Astrocyte (in vitro differentiated cells and primary cell): ENCODE measurements around the gene B3GALT6. TPM values are rescaled to one million over a fixed set of nuclear protein-coding genes. Genes with fewer than 3 reads are reported as not detected.

Source experiments
- DNase-seq: peaks from one replicate; pipeline ENCODE4 v3.0.0-alpha.2; 2010; ENCODE audit warnings: low read depth
- FAIRE-seq: peaks from 2 replicates; lab custom pipeline; 2011; peaks lifted over from hg19 to GRCh38; lab: Jason Lieb, UNC
- H2AFZ ChIP-seq: 2 replicates; pipeline ENCODE4 v1.6.0; 2012; ENCODE audit warnings: low read depth, low read length, inconsistent platforms
- H3K27ac ChIP-seq: 2 replicates; pipeline ENCODE4 v1.5.1; 2011; ENCODE audit warnings: low read depth, low read length, inconsistent platforms
- H3K27me3 ChIP-seq: 2 replicates; pipeline ENCODE4 v1.6.0; 2011; ENCODE audit warnings: low read length, inconsistent platforms; ENCODE audit not compliant: insufficient read depth
- H3K36me3 ChIP-seq: 2 replicates; pipeline ENCODE4 v1.5.1; 2011; ENCODE audit warnings: low read length, inconsistent platforms; ENCODE audit not compliant: insufficient read depth
- H3K4me1 ChIP-seq: 2 replicates; pipeline ENCODE4 v1.5.1; 2011; ENCODE audit warnings: low read length, inconsistent platforms; ENCODE audit not compliant: insufficient read depth
- H3K4me2 ChIP-seq: 2 replicates; pipeline ENCODE4 v1.6.0; 2012; ENCODE audit warnings: low read length, inconsistent platforms
- H3K4me3 ChIP-seq: 2 replicates; pipeline ENCODE4 v1.5.1; 2011; ENCODE audit warnings: low read depth, mild to moderate bottlenecking, low read length, inconsistent platforms; ENCODE audit not compliant: insufficient read depth
- H3K79me2 ChIP-seq: 2 replicates; pipeline ENCODE4 v1.6.0; 2012; ENCODE audit warnings: mild to moderate bottlenecking, low read length, inconsistent platforms; ENCODE audit not compliant: insufficient read depth
- H3K9ac ChIP-seq: 2 replicates; pipeline ENCODE4 v1.6.0; 2012; ENCODE audit warnings: mild to moderate bottlenecking, low read length, inconsistent platforms
- H3K9me3 ChIP-seq: 2 replicates; pipeline ENCODE4 v1.5.1; 2012; ENCODE audit warnings: low read depth, mild to moderate bottlenecking, low read length, inconsistent platforms; ENCODE audit not compliant: insufficient read depth
- H4K20me1 ChIP-seq: 2 replicates; pipeline ENCODE4 v1.6.0; 2012; ENCODE audit warnings: low read length, inconsistent platforms; ENCODE audit not compliant: insufficient read depth
- H3K27ac Mint-ChIP-seq: one replicate; pipeline ENCODE4 v1.8.0; 2021; ENCODE audit warnings: mild to moderate bottlenecking, mixed read lengths; ENCODE audit not compliant: unreplicated experiment
- H3K27me3 Mint-ChIP-seq: one replicate; pipeline ENCODE4 v1.8.0; 2021; ENCODE audit warnings: low read depth, mixed read lengths; ENCODE audit not compliant: unreplicated experiment
- H3K36me3 Mint-ChIP-seq: one replicate; pipeline ENCODE4 v1.8.0; 2021; ENCODE audit warnings: low read depth, mixed read lengths; ENCODE audit not compliant: unreplicated experiment
- H3K4me1 Mint-ChIP-seq: one replicate; pipeline ENCODE4 v1.8.0; 2021; ENCODE audit warnings: low read depth, mixed read lengths; ENCODE audit not compliant: unreplicated experiment
- H3K4me3 Mint-ChIP-seq: one replicate; pipeline ENCODE4 v1.8.0; 2021; ENCODE audit warnings: mild to moderate bottlenecking, moderate library complexity, mixed read lengths; ENCODE audit not compliant: unreplicated experiment
- H3K9me3 Mint-ChIP-seq: one replicate; pipeline ENCODE4 v1.8.0; 2021; ENCODE audit warnings: mild to moderate bottlenecking, mixed read lengths; ENCODE audit not compliant: unreplicated experiment
- EZH2 ChIP-seq: IDR thresholded peaks from 2 replicates; pipeline ENCODE4 v1.6.1; 2012; ENCODE audit warnings: mild to moderate bottlenecking, low read length, inconsistent platforms; ENCODE audit not compliant: insufficient read depth
- total RNA-seq: library from RNA; stranded (reverse); gene quantifications from 2 replicates; pipeline ENCODE4 v1.2.1, GENCODE V29; 2021
- TF ChIP-seq, protein P1 (sequence below): IDR thresholded peaks from 2 replicates; pipeline ENCODE4 v1.5.1; 2011; ENCODE audit warnings: low read depth, mild to moderate bottlenecking, inconsistent platforms, low read length, moderate library complexity; ENCODE audit not compliant: insufficient read depth

Gene B3GALT6
- total RNA-seq, 1 donor from 2014 or later: 22.4 TPM

DNA sequence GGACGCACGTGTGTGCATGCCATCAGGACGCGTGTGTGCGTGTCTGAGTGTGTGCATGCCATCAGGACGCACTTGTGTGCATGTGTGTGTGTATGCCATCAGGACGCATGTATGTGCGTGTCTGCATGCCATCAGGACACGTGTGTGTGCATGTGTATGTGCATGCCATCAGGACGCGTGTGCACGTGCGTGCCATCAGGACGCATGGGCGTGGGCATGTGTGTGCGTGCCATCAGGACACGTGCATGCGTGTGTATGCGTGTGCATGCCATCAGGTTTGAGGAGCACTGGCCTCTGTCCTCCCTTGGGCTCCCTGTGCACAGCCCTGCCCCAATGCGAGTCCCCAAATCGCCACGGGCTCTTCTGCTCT, 27.1 kb downstream of the B3GALT6 start:
- no peak overlapping the region for H3K27ac ChIP-seq
- no peaks in the 10 kb centered on the region for H3K9me3 Mint-ChIP-seq
- peaks cover 53% of the 10 kb centered on the region for H4K20me1 ChIP-seq
- no peak overlapping the region for H3K4me3 ChIP-seq
- H3K36me3 ChIP-seq: peaks cover 20% of the 10 kb centered on the region
- H3K4me3 Mint-ChIP-seq: no peak overlapping the region
- H3K9me3 ChIP-seq: no peaks in the 10 kb centered on the region
- H2AFZ ChIP-seq: no peak overlapping the region
- H3K4me2 ChIP-seq: no peak overlapping the region
- H3K36me3 Mint-ChIP-seq: peaks cover 9% of the 10 kb centered on the region
- DNase-seq (no peak), FAIRE-seq (no peak)
- no peak overlapping the region for H3K9ac ChIP-seq
- H3K27me3 ChIP-seq: no peaks in the 10 kb centered on the region
- H3K4me1 ChIP-seq: peaks cover 3% of the 10 kb centered on the region
- peaks cover 58% of the 10 kb centered on the region for H3K79me2 ChIP-seq
- no peaks in the 10 kb centered on the region for H3K27me3 Mint-ChIP-seq
- TF ChIP-seq EZH2: no peak
- TF ChIP-seq, protein P1, sequence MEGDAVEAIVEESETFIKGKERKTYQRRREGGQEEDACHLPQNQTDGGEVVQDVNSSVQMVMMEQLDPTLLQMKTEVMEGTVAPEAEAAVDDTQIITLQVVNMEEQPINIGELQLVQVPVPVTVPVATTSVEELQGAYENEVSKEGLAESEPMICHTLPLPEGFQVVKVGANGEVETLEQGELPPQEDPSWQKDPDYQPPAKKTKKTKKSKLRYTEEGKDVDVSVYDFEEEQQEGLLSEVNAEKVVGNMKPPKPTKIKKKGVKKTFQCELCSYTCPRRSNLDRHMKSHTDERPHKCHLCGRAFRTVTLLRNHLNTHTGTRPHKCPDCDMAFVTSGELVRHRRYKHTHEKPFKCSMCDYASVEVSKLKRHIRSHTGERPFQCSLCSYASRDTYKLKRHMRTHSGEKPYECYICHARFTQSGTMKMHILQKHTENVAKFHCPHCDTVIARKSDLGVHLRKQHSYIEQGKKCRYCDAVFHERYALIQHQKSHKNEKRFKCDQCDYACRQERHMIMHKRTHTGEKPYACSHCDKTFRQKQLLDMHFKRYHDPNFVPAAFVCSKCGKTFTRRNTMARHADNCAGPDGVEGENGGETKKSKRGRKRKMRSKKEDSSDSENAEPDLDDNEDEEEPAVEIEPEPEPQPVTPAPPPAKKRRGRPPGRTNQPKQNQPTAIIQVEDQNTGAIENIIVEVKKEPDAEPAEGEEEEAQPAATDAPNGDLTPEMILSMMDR: no peak
- H3K4me1 Mint-ChIP-seq: peaks cover 10% of the 10 kb centered on the region
- no peak overlapping the region for H3K27ac Mint-ChIP-seq

GRCh38 chr1:1259540-1259939, 27.5 kb downstream of the B3GALT6 start:
- Histone ChIP-seq H4K20me1 (peaks cover 52% of the 10 kb centered on the region), H3K4me2 (no peak overlapping the region), H2AFZ (no peak overlapping the region), H3K27ac (no peak overlapping the region), H3K27me3 (no peaks in the 10 kb centered on the region), H3K4me1 (peaks cover 6% of the 10 kb centered on the region), H3K9me3 (no peaks in the 10 kb centered on the region), H3K79me2 (peaks cover 61% of the 10 kb centered on the region), H3K4me3 (no peak overlapping the region), H3K36me3 (peaks cover 20% of the 10 kb centered on the region), H3K9ac (no peak overlapping the region)
- Mint-ChIP-seq H3K27ac (no peak overlapping the region), H3K4me1 (peaks cover 12% of the 10 kb centered on the region), H3K36me3 (peaks cover 12% of the 10 kb centered on the region), H3K4me3 (no peak overlapping the region), H3K27me3 (no peaks in the 10 kb centered on the region), H3K9me3 (no peaks in the 10 kb centered on the region)
- FAIRE-seq: no peak
- TF ChIP-seq EZH2: no peak
- TF ChIP-seq, protein P1: no peak
- DNase-seq: no peak

DNA sequence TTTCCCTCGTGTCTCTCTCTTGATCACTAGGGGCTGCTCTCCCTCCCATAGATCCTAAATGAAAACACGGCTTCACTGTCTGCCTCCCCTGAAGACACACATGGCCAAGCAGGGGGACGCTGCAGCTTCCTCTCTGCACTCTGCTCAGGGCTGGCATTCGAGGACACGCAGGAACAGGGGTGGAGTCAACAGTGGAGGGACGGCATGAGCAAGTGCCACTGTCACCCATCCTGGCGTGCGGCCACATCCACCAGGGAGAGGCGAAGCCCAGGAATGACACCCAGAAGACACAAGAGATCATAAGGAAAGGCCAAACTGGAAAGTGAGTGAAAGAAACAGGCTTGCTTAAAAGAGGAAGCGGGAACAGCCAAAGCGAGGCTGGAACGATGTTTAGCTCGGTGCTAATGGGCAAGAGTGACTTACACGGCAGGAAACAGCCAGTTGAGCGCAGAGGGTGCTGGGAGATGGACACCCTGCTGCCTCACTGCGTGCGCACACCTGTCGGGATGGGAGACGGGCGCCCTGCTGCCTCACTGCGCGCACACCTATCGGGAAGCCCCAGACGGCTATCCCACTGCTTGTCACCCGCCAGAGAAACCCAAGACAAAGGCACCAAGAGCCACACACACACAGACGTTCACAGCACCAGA, 28.0 kb downstream of the B3GALT6 start:
- Histone ChIP-seq H3K36me3 (peaks cover 20% of the 10 kb centered on the region), H3K4me1 (peaks cover 9% of the 10 kb centered on the region), H2AFZ (no peak overlapping the region), H3K27ac (no peak overlapping the region), H3K4me2 (no peak overlapping the region), H3K9ac (no peak overlapping the region), H3K79me2 (peaks cover 61% of the 10 kb centered on the region), H3K4me3 (no peak overlapping the region), H3K9me3 (no peaks in the 10 kb centered on the region), H3K27me3 (no peaks in the 10 kb centered on the region), H4K20me1 (peaks cover 50% of the 10 kb centered on the region)
- TF ChIP-seq, protein P1: no peak
- TF ChIP-seq EZH2: no peak
- Mint-ChIP-seq H3K4me1 (peaks cover 17% of the 10 kb centered on the region), H3K27ac (peak overlapping the region; percentile 4), H3K4me3 (no peak overlapping the region), H3K36me3 (peaks cover 15% of the 10 kb centered on the region), H3K27me3 (no peaks in the 10 kb centered on the region), H3K9me3 (no peaks in the 10 kb centered on the region)
- FAIRE-seq (no peak), DNase-seq (no peak)
